Neural progenitor cell (in vitro differentiated cells): ENCODE measurements around the gene SLC7A5.
"Not testable (repeated sequence)": the region's sequence is repeated elsewhere in the genome, so short reads cannot be mapped to it uniquely, and the experiment has no call there.

Experiments used
- EZH2 ChIP-seq: fragments of 200-600 bp; sonication (generic); IDR thresholded peaks from 2 replicates; pipeline ENCODE4 v1.6.1; 2017; ENCODE audit warnings: antibody characterized with exemption, mild to moderate bottlenecking, moderate library complexity
- EZH2phosphoT487 ChIP-seq: fragments of 200-600 bp; sonication (generic); IDR thresholded peaks from 2 replicates; pipeline ENCODE4 v1.6.1; 2017; ENCODE audit warnings: antibody characterized with exemption
- TF ChIP-seq, protein P1 (sequence below): fragments of 200-600 bp; sonication (generic); IDR thresholded peaks from 2 replicates; pipeline ENCODE4 v1.5.1; 2017; ENCODE audit warnings: antibody characterized with exemption, mild to moderate bottlenecking

DNA sequence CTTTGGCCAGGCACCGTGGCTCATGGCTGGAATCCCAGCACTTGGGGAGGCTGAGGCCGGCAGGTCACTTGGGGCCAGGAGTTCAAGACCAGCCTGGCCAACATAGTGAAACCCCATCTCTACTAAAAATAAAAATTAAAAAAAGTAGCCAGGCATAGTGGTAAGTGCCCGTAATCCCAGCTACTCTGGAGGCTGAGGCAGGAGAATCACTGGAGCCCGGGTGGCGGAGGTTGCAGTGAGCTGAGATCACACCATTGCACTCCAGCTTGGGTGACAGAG lies 43.5 kb downstream of the SLC7A5 start:
- TF ChIP-seq, protein P1, sequence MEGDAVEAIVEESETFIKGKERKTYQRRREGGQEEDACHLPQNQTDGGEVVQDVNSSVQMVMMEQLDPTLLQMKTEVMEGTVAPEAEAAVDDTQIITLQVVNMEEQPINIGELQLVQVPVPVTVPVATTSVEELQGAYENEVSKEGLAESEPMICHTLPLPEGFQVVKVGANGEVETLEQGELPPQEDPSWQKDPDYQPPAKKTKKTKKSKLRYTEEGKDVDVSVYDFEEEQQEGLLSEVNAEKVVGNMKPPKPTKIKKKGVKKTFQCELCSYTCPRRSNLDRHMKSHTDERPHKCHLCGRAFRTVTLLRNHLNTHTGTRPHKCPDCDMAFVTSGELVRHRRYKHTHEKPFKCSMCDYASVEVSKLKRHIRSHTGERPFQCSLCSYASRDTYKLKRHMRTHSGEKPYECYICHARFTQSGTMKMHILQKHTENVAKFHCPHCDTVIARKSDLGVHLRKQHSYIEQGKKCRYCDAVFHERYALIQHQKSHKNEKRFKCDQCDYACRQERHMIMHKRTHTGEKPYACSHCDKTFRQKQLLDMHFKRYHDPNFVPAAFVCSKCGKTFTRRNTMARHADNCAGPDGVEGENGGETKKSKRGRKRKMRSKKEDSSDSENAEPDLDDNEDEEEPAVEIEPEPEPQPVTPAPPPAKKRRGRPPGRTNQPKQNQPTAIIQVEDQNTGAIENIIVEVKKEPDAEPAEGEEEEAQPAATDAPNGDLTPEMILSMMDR: not testable (repeated sequence)
- not testable (repeated sequence) for TF ChIP-seq EZH2, EZH2phosphoT487
